Trophoblast cell (in vitro differentiated cells and primary cell): ENCODE results near the gene SUPT5H.

Source experiments
- DNase-seq, 2 donors: peaks; one replicate each; pipeline ENCODE4 v3.0.0-alpha.2; 2016
- H2AFZ ChIP-seq: 2 replicates; pipeline ENCODE4 v1.6.1; 2013; ENCODE audit warnings: low read length, moderate library complexity, mild to moderate bottlenecking; ENCODE audit not compliant: insufficient read depth, poor library complexity
- H2AK5ac ChIP-seq: 2 replicates; pipeline ENCODE4 v1.6.1; 2013; ENCODE audit warnings: mild to moderate bottlenecking, low read length
- H2BK120ac ChIP-seq: 2 replicates; pipeline ENCODE4 v1.6.1; 2013; ENCODE audit warnings: low read length, mild to moderate bottlenecking, moderate library complexity; ENCODE audit not compliant: insufficient read depth, poor library complexity
- H2BK12ac ChIP-seq: 2 replicates; pipeline ENCODE4 v1.6.1; 2013; ENCODE audit warnings: mild to moderate bottlenecking, low read length, moderate library complexity
- H2BK5ac ChIP-seq: 2 replicates; pipeline ENCODE4 v1.6.1; 2013; ENCODE audit warnings: low read length, low read depth, moderate library complexity, mild to moderate bottlenecking; ENCODE audit not compliant: poor library complexity
- H3K14ac ChIP-seq: 2 replicates; pipeline ENCODE4 v1.6.1; 2013; ENCODE audit warnings: mild to moderate bottlenecking, low read length
- H3K18ac ChIP-seq: 2 replicates; pipeline ENCODE4 v1.6.1; 2013; ENCODE audit warnings: mild to moderate bottlenecking, low read length
- H3K23ac ChIP-seq: 2 replicates; pipeline ENCODE4 v1.6.1; 2013; ENCODE audit warnings: low read length
- H3K27ac ChIP-seq: 2 replicates; pipeline ENCODE4 v1.5.1; 2013; ENCODE audit warnings: low read depth, mild to moderate bottlenecking, inconsistent platforms, low read length, moderate library complexity
- H3K27me3 ChIP-seq: 2 replicates; pipeline ENCODE4 v1.6.1; 2013; ENCODE audit warnings: inconsistent platforms, mild to moderate bottlenecking, low read length, moderate library complexity; ENCODE audit not compliant: insufficient read depth
- H3K36me3 ChIP-seq, 2 experiments: 1 replicate in 1 of 2; 2 replicates in 1 of 2; pipeline ENCODE4 v1.6.1; 2013; ENCODE audit warnings: low read length in 2 of 2, mild to moderate bottlenecking in 2 of 2, moderate library complexity in 1 of 2; ENCODE audit not compliant: insufficient read depth in 2 of 2, control insufficient read depth in 1 of 2
- H3K4ac ChIP-seq: 2 replicates; pipeline ENCODE4 v1.6.1; 2013; ENCODE audit warnings: low read depth, mild to moderate bottlenecking, low read length, moderate library complexity
- H3K4me1 ChIP-seq, 2 experiments: 1 replicate in 1 of 2; 2 replicates in 1 of 2; pipeline ENCODE4 v1.6.1; 2013; ENCODE audit warnings: low read length in 2 of 2, mild to moderate bottlenecking in 2 of 2, moderate library complexity in 1 of 2; ENCODE audit not compliant: insufficient read depth in 2 of 2, control insufficient read depth in 1 of 2
- H3K4me2 ChIP-seq: 2 replicates; pipeline ENCODE4 v1.6.1; 2013; ENCODE audit warnings: inconsistent platforms, mild to moderate bottlenecking, low read length, moderate library complexity
- H3K4me3 ChIP-seq: 2 replicates; pipeline ENCODE4 v1.5.1; 2013; ENCODE audit warnings: mild to moderate bottlenecking, low read depth, low read length, inconsistent platforms
- H3K79me1 ChIP-seq: one replicate; pipeline ENCODE4 v1.6.1; 2013; ENCODE audit warnings: low read length
- H3K79me2 ChIP-seq: 2 replicates; pipeline ENCODE4 v1.6.1; 2013; ENCODE audit warnings: low read length, mild to moderate bottlenecking; ENCODE audit not compliant: control insufficient read depth, insufficient read depth, poor library complexity
- H3K9ac ChIP-seq: 2 replicates; pipeline ENCODE4 v1.6.1; 2013; ENCODE audit warnings: mild to moderate bottlenecking, low read length
- H3K9me3 ChIP-seq: 2 replicates; pipeline ENCODE4 v1.6.1; 2013; ENCODE audit warnings: low read depth, mild to moderate bottlenecking, control low read depth, inconsistent platforms, low read length; ENCODE audit not compliant: insufficient read depth
- H4K12ac ChIP-seq: 2 replicates; pipeline ENCODE4 v1.6.1; 2013; ENCODE audit warnings: low read depth, mild to moderate bottlenecking, low read length, moderate library complexity
- H4K8ac ChIP-seq: 2 replicates; pipeline ENCODE4 v1.6.1; 2013; ENCODE audit warnings: low read depth, mild to moderate bottlenecking, low read length, moderate library complexity
- H4K91ac ChIP-seq: one replicate; pipeline ENCODE4 v1.6.1; 2013; ENCODE audit warnings: low read depth, mild to moderate bottlenecking, low read length, moderate library complexity
- whole genome bisulfite sequencing: extraction: QIAGEN DNeasy Blood & Tissue Kit; methylation state at CpG from one replicate; pipeline ENCODE4 v1.1.7; 2013; ENCODE audit warnings: missing lambda C conversion rate; ENCODE audit not compliant: insufficient read length, insufficient coverage; ENCODE audit errors: extremely low coverage; 5-methylcytosine and 5-hydroxymethylcytosine counted together

Gene SUPT5H

DNA sequence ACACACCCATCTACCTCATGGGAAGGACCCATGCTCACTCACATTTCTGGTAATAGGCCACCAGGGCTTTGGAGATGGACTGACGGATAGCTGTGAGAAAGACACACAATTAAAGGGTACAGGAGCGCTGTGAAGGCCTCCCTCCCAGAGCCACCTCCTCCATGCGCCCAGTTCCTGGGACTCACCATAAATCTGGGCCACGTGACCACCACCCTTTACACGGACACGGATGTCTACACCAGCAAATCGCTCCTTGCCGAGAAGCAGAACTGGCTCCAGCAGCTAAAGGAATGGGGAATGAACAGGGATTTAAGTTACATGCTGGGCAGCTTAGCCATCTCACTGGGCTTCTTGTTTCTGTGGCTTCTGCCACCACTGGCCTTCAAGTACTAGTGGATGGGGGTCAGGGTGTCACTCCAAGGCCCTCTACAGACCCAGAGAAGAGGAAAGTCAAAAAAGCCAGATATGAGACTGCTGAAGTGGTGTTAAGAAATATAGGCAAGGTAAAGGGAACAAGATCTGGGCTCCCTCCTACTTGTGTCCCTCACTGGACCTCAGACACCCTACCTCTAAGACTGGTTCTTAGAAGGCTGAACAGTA is 11.8 kb upstream of the SUPT5H start:
- no peak overlapping the region for H2BK5ac ChIP-seq
- no peak for DNase-seq
- H3K4me3 ChIP-seq, result no peak overlapping the region
- no peak overlapping the region for H3K4me2 ChIP-seq
- H2BK12ac ChIP-seq, result no peak overlapping the region
- no peak overlapping the region for H3K9ac ChIP-seq
- peak overlapping the region; percentile 4 for H3K4ac ChIP-seq
- no peak overlapping the region for H3K18ac ChIP-seq
- no peak overlapping the region for H4K8ac ChIP-seq
- no peak overlapping the region for H4K91ac ChIP-seq
- H2AK5ac ChIP-seq, result no peak overlapping the region
- H3K79me2 ChIP-seq, result peaks cover 10% of the 10 kb centered on the region
- no peak overlapping the region for H3K14ac ChIP-seq
- peaks cover 22 to 26% of the 10 kb centered on the region in 2 experiments for H3K36me3 ChIP-seq
- H2AFZ ChIP-seq, result no peak overlapping the region
- H2BK120ac ChIP-seq, result no peak overlapping the region
- no peak overlapping the region for H3K23ac ChIP-seq
- H3K4me1 ChIP-seq, result peaks cover 11 to 24% of the 10 kb centered on the region in 2 experiments
- H3K9me3 ChIP-seq, result no peaks in the 10 kb centered on the region
- no CpG with 5 or more reads among the region's 8 CpGs for WGBS
- H3K79me1 ChIP-seq, result peaks cover 10% of the 10 kb centered on the region
- no peaks in the 10 kb centered on the region for H3K27me3 ChIP-seq
- no peak overlapping the region for H3K27ac ChIP-seq
- no peak overlapping the region for H4K12ac ChIP-seq

DNA sequence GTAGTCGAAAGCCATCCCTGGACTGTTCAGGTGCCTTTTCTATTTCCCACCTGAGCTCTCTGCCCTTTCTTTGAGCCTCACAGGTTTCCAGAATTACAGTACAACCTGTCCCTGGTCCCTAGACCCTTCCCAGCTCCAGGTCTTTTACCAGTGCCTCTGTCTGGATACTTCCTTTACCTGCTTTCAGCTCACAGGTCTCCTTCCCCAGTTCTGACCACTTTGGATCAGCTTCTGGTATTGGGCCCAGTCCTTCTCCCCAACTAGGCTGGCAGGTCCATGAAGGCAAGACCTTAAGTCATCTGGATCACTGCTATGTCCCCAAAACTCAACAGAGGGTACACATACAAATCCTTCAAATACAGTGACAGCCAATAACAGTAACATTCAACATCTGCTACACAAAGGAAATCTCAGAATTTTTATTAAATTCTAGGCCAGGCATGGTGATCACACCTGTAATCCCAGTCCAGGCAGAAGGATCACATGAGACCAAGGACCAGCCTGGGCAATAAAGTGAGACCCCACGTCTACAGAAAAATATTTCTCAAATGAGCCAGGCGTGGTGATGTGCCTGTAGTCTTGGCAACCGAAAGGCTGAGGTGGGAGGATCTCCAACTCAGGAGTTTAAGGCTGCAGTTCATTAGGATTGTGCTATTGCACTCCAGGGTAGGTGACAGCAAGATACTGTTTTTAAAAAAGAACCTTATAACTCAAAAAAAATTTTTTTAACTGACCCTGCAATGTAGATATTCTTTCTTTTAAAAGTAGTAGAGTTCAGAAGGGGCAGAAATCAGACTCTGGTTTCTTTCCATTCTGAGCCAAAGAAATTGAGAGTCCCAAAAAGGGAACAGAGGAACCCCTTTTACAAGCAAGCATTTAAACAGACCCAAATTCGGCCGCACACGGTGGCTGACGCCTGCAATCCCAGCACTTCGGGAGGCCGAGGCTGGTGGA is 11.0 kb upstream of the SUPT5H start:
- no peak for DNase-seq
- no peak overlapping the region for H2BK120ac ChIP-seq
- no peak overlapping the region for H2AK5ac ChIP-seq
- H3K9ac ChIP-seq, result peak overlapping the region; percentile 37
- peaks cover 5 to 18% of the 10 kb centered on the region in 2 experiments for H3K4me1 ChIP-seq
- H3K4me3 ChIP-seq, result peak overlapping the region; percentile 28
- H4K12ac ChIP-seq, result no peak overlapping the region
- no peaks in the 10 kb centered on the region for H3K27me3 ChIP-seq
- peak overlapping the region; percentile 88 for H3K4me2 ChIP-seq
- no peak overlapping the region for H2BK5ac ChIP-seq
- no peak overlapping the region for H2AFZ ChIP-seq
- WGBS, result no CpG with 5 or more reads among the region's 10 CpGs
- no peak overlapping the region for H3K23ac ChIP-seq
- H3K79me2 ChIP-seq, result peaks cover 10% of the 10 kb centered on the region
- no peak overlapping the region for H4K8ac ChIP-seq
- H3K4ac ChIP-seq, result peak overlapping the region; percentile 78
- peaks cover 6% of the 10 kb centered on the region for H3K79me1 ChIP-seq
- no peak overlapping the region for H3K14ac ChIP-seq
- H3K36me3 ChIP-seq, result peaks cover 22 to 26% of the 10 kb centered on the region in 2 experiments
- H3K9me3 ChIP-seq, result no peaks in the 10 kb centered on the region
- no peak overlapping the region for H4K91ac ChIP-seq
- H2BK12ac ChIP-seq, result no peak overlapping the region
- H3K27ac ChIP-seq, result no peak overlapping the region
- H3K18ac ChIP-seq, result no peak overlapping the region

DNA sequence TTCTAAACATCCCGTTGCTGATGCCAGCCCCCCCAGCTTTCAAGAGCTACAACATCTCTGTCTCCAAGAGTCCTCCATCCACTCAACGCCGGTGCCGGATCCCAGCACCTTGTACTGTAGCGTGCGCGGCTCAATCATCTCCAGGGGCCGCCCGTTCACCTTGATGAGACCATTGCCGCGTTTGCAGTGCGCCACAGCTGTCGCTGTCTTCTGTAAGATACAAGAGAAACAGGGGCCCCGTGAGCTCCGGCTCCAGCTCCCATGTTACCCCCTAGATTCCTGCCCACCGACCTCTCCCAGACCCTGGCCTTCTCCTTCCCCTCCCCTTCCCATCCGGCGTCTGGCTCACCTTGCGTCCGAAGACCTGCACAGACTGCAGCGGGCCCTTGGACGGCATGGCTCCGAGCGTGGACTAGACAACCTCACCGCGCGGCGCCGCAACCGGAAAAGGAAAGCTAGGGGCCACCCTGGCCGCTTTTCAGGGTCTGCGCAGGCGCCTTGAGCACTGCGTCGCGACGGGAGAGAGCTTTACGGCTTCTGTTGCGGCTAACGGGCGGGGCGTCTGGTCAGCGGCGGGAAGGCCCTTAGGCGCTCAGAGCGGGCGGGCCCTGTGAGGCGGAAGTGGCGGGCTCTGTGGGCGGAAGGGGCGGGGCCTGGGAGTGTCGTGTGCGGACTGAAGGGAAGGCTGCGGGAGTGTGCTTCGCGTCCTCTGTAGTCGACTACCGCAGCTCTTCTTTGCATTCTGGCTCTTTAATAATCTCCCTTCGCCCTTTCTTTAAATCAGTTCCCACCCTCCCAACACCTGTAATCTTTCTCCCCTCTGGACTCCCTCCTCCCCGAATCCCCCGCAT is 9.7 kb upstream of the SUPT5H start, which contains the start of gene RPS16:
TSS of gene RPS16 (minus strand) at position 451 of the 851 bp plus-strand sequence. CDS start at position 397, 54 bp downstream.
- peak within 1 kb of the TSS; percentile 91 for H4K12ac ChIP-seq
- H3K27ac ChIP-seq, result peak within 1 kb of the TSS; percentile 42
- H2BK12ac ChIP-seq, result no peak within 1 kb of the TSS
- H3K4me3 ChIP-seq, result peak within 1 kb of the TSS; percentile 100
- peak within 1 kb of the TSS; percentile 88 for H3K4me2 ChIP-seq
- H3K79me2 ChIP-seq, result peaks cover 10% of the 10 kb centered on the region
- peak; percentile 99 for DNase-seq
- H3K79me1 ChIP-seq, result peaks cover 6% of the 10 kb centered on the region
- H3K23ac ChIP-seq, result peak within 1 kb of the TSS; percentile 41
- no peaks in the 10 kb centered on the region for H3K27me3 ChIP-seq
- peak within 1 kb of the TSS; percentile 89 for H2BK120ac ChIP-seq
- no peaks in the 10 kb centered on the region for H3K9me3 ChIP-seq
- peak within 1 kb of the TSS; percentile 93 for H4K8ac ChIP-seq
- peak within 1 kb of the TSS; percentile 95 for H2AK5ac ChIP-seq
- H3K36me3 ChIP-seq, result peaks cover 22 to 26% of the 10 kb centered on the region in 2 experiments
- peak within 1 kb of the TSS; percentile 95 for H4K91ac ChIP-seq
- peak within 1 kb of the TSS; percentile 100 for H3K4ac ChIP-seq
- H3K9ac ChIP-seq, result peak within 1 kb of the TSS; percentile 100
- no CpG with 5 or more reads among the region's 61 CpGs for WGBS
- peaks cover 5 to 14% of the 10 kb centered on the region in 2 experiments for H3K4me1 ChIP-seq
- H2BK5ac ChIP-seq, result peak within 1 kb of the TSS; percentile 84
- H2AFZ ChIP-seq, result peak within 1 kb of the TSS; percentile 45
- H3K18ac ChIP-seq, result peak within 1 kb of the TSS; percentile 98
- peak within 1 kb of the TSS; percentile 98 for H3K14ac ChIP-seq

DNA sequence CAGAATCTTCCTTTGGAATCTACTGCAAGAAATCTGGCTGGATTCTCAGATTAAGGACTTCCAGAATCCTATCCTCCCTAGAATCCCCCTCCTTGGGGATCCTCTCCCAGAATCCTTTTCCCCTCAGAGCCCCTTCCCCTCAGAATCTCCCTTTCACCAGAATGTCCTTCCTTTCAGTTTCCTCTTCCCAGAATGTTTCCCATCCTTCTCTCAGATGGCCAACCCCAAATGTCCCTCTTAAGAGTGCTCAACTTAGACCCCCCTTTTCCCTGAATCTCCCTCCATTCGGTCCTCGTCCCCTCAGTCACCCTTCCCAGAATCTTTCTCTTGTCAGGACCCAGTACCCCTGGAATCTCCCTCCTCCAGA is 9.0 kb upstream of the SUPT5H start:
- peaks cover 5 to 10% of the 10 kb centered on the region in 2 experiments for H3K4me1 ChIP-seq
- H2BK120ac ChIP-seq, result no peak overlapping the region
- no peak overlapping the region for H3K18ac ChIP-seq
- H3K27me3 ChIP-seq, result no peaks in the 10 kb centered on the region
- H3K27ac ChIP-seq, result peak overlapping the region; percentile 42
- peak overlapping the region; percentile 80 for H3K9ac ChIP-seq
- H3K9me3 ChIP-seq, result no peaks in the 10 kb centered on the region
- H2AK5ac ChIP-seq, result no peak overlapping the region
- no peak overlapping the region for H3K23ac ChIP-seq
- no peak overlapping the region for H2BK12ac ChIP-seq
- peak overlapping the region; percentile 45 for H2AFZ ChIP-seq
- peak overlapping the region; percentile 69 for H3K14ac ChIP-seq
- peak overlapping the region; percentile 69 for H4K12ac ChIP-seq
- no CpG with 5 or more reads among the region's 2 CpGs for WGBS
- peaks cover 10% of the 10 kb centered on the region for H3K79me2 ChIP-seq
- H3K4me3 ChIP-seq, result no peak overlapping the region
- peak overlapping the region; percentile 41 for H2BK5ac ChIP-seq
- peak overlapping the region; percentile 81 for H4K91ac ChIP-seq
- peaks cover 6% of the 10 kb centered on the region for H3K79me1 ChIP-seq
- H3K4ac ChIP-seq, result peak overlapping the region; percentile 30
- peak overlapping the region; percentile 84 for H3K4me2 ChIP-seq
- no peak for DNase-seq
- peaks cover 22 to 26% of the 10 kb centered on the region in 2 experiments for H3K36me3 ChIP-seq
- H4K8ac ChIP-seq, result peak overlapping the region; percentile 90
